Left lung (tissue), 10 donors: Measurements from ENCODE around the gene TRAPPC10. TPM values are rescaled to one million over a fixed set of nuclear protein-coding genes. Genes with fewer than 3 reads are reported as not detected.

Experiments
- ATAC-seq: fragments of 200-7000 bp; cut with Tn5 transposase; one replicate; pipeline ENCODE4 v1.9.1; 2020; ENCODE audit warnings: moderate library complexity
- DNase-seq, 4 donors: peaks; one replicate each; pipeline ENCODE4 v3.0.0-alpha.2; 2013 to 2020
- H3K27ac ChIP-seq, 2 donors: fragments of 200-600 bp; sonication (generic) in 1 of 2; one replicate each; pipeline versions ENCODE4 v1.5.0 to v1.8.0; 2020 to 2021
- H3K27me3 ChIP-seq, 2 donors: fragments of 200-600 bp; sonication (generic) in 1 of 2; one replicate each; pipeline versions ENCODE4 v1.5.0 to v1.8.0; 2020 to 2021
- H3K36me3 ChIP-seq, 2 donors: fragments of 200-600 bp; sonication (generic) in 1 of 2; one replicate each; pipeline versions ENCODE4 v1.5.0 to v1.8.0; 2020 to 2021
- H3K4me1 ChIP-seq, 2 donors: fragments of 200-600 bp; one replicate each; pipeline ENCODE4 v1.8.0; 2021
- H3K4me3 ChIP-seq, 2 donors: fragments of 200-600 bp; sonication (generic) in 1 of 2; one replicate each; pipeline versions ENCODE4 v1.5.0 to v1.8.0; 2020 to 2021; ENCODE audit warnings: mild to moderate bottlenecking in 1 of 2
- H3K9me3 ChIP-seq, 2 donors: fragments of 200-600 bp; sonication (generic) in 1 of 2; one replicate each; pipeline versions ENCODE4 v1.5.0 to v1.8.0; 2020 to 2021
- intact Hi-C, 2 donors: fragments of 100-400 bp; cut with DNase I; formaldehyde crosslinking; loops; one replicate each; pipeline versions ENCODE4 v1.11.2 to v1.14.2; 2022
- polyA plus RNA-seq, 6 donors: library from polyadenylated mRNA; unstranded; fragments of 120-200 nt; gene quantifications; one replicate each; pipeline ENCODE4 v1.2.1, GENCODE V29; 2013; ENCODE audit not compliant: insufficient read length in 6 of 6
- total RNA-seq, 2 donors: library from RNA; stranded (reverse); fragmentation: NEBNext Ultra II Directional; extraction: Animal tissue kit (Norgen Biotek cat#: 25700); gene quantifications; one replicate each; pipeline ENCODE4 v1.2.1, GENCODE V29; 2021
- TF ChIP-seq, protein P1 (sequence below), 2 donors: fragments of 200-600 bp; sonication (generic) in 1 of 2; IDR thresholded peaks; one replicate each; pipeline versions ENCODE4 v1.5.0 to v1.8.0; 2021; ENCODE audit warnings: antibody characterized with exemption in 2 of 2
- donor health status: DM: no; HTN: yes; CAD: no.
- donor health status: DM: no; HTN: no; CAD: no.

Gene TRAPPC10
- total and polyA plus RNA-seq, 8 donors: 26.6 to 43.5 (median 29.1) TPM

DNA sequence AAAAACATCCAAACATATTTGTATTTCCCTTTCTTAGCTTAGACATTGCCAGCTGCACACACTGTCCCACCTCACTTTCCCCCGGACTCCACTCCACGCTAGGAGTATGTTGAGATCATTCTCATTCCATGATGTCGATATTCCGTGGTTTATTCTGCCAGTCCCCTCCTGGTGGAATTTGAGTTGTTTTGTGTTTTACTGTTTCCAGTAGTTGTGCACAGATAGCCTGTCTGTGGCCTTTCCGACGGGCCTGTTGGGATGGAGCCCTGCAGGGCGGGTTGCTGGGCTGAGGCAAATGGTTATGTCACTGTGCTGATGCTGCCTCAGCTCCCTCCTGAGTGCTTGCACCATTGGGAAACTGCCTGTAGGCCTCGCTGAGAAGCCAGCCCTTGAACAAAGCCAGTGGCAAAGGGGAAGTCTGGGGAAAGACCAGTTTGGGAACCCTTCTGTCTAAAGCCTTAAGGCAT is 12.8 kb downstream of the TRAPPC10 start:
- Histone ChIP-seq H3K4me3 (no peak overlapping the region), H3K27ac (peak overlapping the region; percentile 33 to 40), H3K9me3 (no peaks in the 10 kb centered on the region), H3K27me3 (no peaks in the 10 kb centered on the region), H3K36me3 (no peaks in the 10 kb centered on the region), H3K4me1 (peaks cover 22 to 66% of the 10 kb centered on the region in 2 donors)
- TF ChIP-seq, protein P1, sequence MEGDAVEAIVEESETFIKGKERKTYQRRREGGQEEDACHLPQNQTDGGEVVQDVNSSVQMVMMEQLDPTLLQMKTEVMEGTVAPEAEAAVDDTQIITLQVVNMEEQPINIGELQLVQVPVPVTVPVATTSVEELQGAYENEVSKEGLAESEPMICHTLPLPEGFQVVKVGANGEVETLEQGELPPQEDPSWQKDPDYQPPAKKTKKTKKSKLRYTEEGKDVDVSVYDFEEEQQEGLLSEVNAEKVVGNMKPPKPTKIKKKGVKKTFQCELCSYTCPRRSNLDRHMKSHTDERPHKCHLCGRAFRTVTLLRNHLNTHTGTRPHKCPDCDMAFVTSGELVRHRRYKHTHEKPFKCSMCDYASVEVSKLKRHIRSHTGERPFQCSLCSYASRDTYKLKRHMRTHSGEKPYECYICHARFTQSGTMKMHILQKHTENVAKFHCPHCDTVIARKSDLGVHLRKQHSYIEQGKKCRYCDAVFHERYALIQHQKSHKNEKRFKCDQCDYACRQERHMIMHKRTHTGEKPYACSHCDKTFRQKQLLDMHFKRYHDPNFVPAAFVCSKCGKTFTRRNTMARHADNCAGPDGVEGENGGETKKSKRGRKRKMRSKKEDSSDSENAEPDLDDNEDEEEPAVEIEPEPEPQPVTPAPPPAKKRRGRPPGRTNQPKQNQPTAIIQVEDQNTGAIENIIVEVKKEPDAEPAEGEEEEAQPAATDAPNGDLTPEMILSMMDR (IDR thresholded peaks at IDR 0.05): no peak
- intact Hi-C loops: loop anchor here in 1 of 2 donors (5.0 kb wide), 1 partner anchor 32 kb away; no protein-coding TSS in a partner anchor
- ATAC-seq: peak; percentile 89
- peak in 2 of 4 donors; percentile 19 to 63 for DNase-seq

DNA sequence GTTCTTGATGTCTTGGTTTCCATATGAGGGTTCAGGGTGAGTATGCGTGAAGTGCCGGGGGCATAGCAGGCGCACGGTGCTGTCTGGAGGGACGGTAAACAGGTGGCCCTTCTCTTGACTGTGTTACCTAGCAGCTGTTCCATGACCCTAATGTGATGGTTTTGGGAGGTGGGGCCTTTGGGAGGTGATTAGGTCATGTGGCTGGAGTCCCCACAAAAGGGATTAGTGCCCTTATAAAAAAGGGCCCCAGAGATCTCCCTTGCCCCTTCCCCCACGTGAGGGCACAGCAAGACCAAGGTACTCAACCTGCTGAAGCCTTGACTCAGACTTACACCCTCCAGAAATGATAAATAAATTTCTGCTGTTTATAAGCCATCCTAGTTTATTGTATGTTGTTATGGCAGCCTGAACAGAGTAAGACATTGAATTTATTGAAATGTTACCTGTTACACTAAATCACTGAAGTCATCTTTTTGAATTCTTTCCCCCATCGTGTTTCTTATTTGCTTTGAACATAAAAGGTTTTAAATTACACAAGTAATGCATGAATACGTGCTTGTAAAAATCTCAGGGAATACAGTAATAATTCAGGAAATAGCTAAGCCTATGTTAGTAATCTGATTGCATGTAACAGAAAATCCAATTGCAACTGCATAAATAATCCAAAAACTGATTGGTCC is 15.6 kb downstream of the TRAPPC10 start:
- H3K9me3 ChIP-seq: no peaks in the 10 kb centered on the region
- no peaks in the 10 kb centered on the region for H3K27me3 ChIP-seq
- H3K4me1 ChIP-seq: peaks cover 19 to 48% of the 10 kb centered on the region in 2 donors
- no peak overlapping the region for H3K4me3 ChIP-seq
- intact Hi-C loops: no loop called here
- TF ChIP-seq, protein P1 (IDR thresholded peaks at IDR 0.05): no peak
- no peak for ATAC-seq
- no peak for DNase-seq
- H3K27ac ChIP-seq: no peak overlapping the region
- H3K36me3 ChIP-seq: peaks cover 0 to 10% of the 10 kb centered on the region in 2 donors

DNA sequence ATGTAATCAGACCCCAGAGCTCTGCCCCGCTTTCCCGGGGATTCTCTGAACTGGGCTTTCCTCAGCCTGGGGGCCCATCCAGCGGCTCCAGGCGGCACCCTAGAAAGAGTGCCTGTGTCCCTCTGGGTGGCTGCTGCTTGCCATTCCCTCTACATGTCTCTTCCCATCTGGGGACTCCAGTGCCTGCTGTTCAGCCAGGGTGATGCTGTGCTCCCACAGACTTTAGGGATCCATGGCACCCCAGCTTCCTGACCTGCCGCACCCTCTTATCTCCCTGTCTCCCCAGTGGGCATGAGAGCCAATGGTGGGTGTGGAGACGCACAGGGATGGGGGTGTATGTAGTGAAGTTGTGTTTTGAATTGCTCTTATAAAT is 16.2 kb downstream of the TRAPPC10 start:
- no peak for ATAC-seq
- TF ChIP-seq, protein P1 (IDR thresholded peaks at IDR 0.05): no peak
- Histone ChIP-seq H3K27ac (no peak overlapping the region), H3K27me3 (no peaks in the 10 kb centered on the region), H3K4me1 (peaks cover 19 to 48% of the 10 kb centered on the region in 2 donors), H3K4me3 (no peak overlapping the region), H3K9me3 (no peaks in the 10 kb centered on the region), H3K36me3 (peaks cover 0 to 15% of the 10 kb centered on the region in 2 donors)
- intact Hi-C loops: no loop called here
- no peak for DNase-seq

DNA sequence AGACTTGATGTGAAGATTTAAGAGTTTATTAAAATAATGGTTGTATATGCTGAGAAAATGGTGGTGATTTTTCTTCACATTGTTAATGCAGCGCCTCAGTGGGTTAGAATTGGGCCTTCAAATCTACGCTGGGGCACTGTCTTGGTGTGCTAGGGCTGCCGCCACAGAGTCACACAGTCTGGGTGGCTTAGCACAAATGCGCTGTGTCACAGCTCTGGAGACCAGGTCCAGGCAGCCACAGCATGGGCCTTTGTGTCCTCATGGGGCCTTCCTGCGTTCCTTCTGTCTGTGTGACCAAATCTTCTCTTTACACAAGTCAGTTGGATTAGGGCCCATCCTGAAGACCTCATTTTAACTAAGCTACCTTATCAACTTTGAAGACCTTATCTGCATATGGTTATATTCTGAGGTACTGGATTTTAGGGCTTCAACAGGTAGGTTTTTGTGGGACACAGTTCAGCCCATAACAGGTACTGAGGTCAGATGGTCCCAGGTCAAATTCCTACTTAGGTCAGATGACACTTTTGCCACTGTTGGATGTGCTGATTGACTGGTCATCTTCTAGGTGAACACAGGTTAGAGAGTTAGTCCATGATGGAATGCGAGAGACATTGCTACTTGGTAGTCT is 17.5 kb downstream of the TRAPPC10 start:
- ATAC-seq (no peak), DNase-seq (no peak)
- H3K4me3 ChIP-seq: no peak overlapping the region
- peaks cover 0 to 28% of the 10 kb centered on the region in 2 donors for H3K36me3 ChIP-seq
- TF ChIP-seq, protein P1 (IDR thresholded peaks at IDR 0.05): no peak
- intact Hi-C loops: no loop called here
- H3K4me1 ChIP-seq: peaks cover 15 to 39% of the 10 kb centered on the region in 2 donors
- no peaks in the 10 kb centered on the region for H3K9me3 ChIP-seq
- no peak overlapping the region for H3K27ac ChIP-seq
- H3K27me3 ChIP-seq: no peaks in the 10 kb centered on the region

DNA sequence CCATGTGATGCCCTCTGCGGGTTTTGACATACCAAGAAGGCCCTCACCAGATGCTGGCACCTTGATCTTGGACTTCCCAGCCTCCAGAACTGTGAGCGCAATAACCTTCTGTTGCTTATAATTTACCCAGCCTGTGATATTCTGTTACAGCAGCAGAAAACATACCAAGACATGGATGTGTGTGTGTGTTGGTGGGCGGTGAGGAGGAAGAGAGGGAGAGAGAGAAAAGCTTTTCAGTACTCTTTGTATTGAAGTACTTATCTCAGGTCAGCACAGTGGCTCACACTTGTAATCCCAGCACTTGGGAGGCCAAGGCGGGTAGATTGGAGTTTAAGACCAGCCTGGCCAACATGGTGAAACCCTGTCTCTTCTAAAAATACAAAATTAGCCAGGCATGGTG is 23.1 kb downstream of the TRAPPC10 start:
- intact Hi-C loops: no loop called here
- H3K36me3 ChIP-seq: peaks cover 0 to 85% of the 10 kb centered on the region in 2 donors
- TF ChIP-seq, protein P1 (IDR thresholded peaks at IDR 0.05): no peak

More for the DNA sequence above, 23.1 kb downstream of the TRAPPC10 start:
- H3K27me3 ChIP-seq: no peaks in the 10 kb centered on the region
- H3K4me3 ChIP-seq: no peak overlapping the region
- DNase-seq (no peak), ATAC-seq (no peak)
- H3K27ac ChIP-seq: no peak overlapping the region
- H3K9me3 ChIP-seq: no peaks in the 10 kb centered on the region
- peaks cover 0 to 8% of the 10 kb centered on the region in 2 donors for H3K4me1 ChIP-seq
